GM18511 (cell line): ENCODE data around the gene WFS1.

Experiments used
- ATAC-seq: cut with Tn5 transposase; IDR thresholded peaks from one replicate; pipeline ENCODE4 v1.9.1; 2021; ENCODE audit warnings: mild to moderate bottlenecking, moderate library complexity; ENCODE audit not compliant: unreplicated experiment

Gene WFS1

DNA sequence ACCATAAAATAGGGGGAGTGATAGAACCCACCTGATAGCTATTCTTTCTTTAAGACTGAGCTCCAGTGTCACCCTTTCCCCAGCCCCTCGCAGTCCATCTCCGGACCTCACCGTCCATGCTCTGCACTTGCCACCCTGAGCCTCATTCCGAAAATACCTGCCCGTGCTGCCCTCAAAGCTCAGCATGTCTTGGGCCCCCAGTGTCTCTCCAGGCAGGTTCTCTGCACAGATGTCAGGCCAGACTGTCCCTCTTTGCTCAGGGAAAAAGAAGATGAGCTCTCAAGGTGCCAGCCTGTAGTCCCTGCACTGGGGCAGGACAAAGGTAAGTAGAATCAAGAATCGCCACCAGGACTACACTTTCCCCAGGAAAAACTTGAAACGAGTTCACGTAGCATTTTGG lies 9.8 kb upstream of the WFS1 start:
- no peak for ATAC-seq

DNA sequence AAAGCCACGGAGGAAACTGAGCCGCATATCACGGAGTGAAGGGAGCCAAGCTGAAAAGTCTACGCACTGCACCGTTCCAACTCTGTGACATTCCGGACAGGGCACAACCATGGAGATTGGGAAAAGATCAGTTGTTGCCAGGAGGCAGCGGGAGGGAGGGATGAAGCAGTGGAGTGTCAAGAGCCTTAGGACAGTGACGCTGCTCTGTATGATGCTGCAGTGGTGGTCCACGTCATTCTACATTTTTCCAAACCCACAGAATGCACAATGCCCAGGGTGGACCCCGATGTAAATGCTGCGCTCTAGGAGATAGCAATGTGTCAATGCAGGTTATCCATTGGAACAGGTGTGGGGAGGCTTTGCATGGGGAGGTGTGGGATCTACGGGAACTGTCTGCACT lies 7.5 kb upstream of the WFS1 start:
- no peak for ATAC-seq

DNA sequence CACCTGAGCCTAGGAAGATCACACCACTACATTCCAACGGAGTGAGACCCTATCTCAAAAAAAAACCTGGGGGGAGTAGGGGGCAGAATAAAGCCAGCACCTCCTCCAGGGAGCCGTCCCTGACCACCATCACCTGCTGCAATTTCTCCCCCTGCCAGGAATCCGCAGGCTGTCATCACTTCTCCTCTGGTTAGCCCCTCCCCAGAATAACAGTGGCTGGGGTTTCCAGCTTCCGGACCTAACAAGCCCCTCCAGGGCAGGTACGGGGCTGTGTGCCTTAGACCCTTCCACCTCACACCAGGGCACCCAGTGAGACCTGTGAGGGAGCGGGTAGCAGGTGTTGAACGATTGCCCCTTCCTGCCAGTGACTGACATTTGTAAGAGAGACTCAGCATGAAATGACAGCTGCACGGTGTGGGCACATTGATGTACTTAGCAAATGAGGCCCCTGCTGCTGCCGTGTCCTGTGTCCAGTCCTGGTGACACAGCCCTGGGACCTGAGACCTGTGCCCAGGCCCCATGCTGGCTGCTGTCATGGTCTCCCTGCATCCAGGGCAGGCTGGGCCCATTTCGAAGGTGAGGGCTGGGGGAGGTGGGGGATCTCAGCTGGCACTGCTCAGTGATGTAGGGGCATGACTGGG lies 6.7 kb upstream of the WFS1 start:
- ATAC-seq = no peak

DNA sequence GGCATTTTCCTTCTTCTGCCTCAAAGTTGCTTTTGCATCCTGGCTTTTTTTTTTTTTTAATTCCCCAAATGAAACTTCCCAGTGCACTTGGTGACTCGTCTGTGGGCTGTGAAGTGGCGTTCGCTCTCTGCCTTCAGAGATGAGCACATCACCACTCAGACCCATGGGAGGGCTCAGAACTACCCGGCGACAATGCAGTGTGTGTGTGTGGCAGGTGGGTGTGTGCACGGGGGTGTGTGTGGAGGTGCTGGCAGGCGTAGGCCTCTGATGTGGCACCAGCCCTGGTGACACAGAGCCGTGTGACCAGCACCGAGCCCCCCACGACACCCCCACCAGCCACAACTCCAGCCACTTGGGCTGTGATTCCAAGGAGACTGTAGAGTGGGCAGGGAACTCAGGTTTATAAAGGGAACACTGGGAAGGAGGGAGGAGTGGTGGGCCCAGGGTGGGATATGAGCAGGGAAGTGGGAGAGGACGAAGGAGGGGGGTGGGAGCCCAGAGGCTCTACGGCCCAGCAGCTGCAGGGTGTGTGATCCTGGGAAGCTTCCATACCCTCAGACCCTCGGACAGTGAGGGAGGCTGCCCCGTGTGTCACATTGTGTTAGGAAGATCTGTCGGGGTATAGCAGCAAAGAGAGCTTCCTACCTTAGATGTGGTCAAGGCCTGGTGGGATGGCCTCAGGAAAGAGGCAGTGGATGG lies 6.0 kb upstream of the WFS1 start:
- peak; percentile 7 for ATAC-seq

DNA sequence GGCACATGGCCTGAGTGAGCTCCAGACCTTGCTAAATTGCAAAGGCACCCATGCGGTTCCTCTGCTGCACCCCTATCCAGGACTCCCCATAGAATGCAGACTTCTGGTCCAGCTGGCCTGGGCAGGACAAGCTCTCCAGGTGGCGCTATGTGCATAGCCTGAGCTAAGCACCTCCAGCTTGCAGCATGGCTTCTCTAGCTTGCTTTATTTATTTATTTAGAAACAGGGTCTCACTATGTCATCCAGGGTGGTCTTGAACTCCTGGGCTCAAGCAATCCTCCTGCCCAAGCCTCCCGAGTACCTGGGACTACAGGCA lies 5.5 kb upstream of the WFS1 start:
- peak; percentile 53 for ATAC-seq

DNA sequence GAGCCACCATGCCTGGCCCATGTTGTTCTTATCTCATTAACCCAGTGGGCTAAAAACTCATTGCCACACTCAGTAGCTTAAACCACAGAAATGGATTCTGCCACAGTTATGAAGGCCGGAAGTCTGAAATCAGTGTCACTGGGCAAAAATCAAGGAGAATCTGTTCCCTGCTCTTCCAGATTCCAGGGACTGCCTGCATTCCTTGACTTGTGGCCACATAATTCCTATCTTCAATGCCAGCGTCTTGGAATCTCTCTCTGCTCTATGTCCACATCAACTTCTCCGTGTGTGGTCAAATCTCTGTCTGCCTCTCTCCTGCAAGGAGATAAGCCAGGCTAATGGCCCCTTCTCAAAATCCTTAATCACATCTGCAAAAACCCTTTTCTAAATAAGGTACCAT lies 4.1 kb upstream of the WFS1 start:
- ATAC-seq = no peak

DNA sequence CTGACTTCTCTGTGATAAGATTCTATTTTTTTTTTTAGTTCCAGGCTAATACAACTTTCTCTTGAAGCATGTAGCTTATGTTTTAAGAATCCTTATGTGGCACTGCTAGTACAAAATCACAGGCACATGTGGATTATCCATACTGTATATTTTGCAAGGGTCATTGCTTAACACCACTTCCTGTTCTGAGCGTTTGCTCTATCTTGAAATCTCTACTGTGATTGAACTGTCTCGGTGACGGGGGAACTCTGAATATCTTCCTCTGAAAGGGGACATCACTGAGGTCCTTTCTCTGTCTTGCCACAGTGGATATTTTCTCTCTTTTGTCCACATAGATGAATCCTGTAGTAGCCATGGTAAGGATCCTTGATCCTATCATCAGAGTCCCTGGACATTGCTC lies 2.1 kb upstream of the WFS1 start:
- ATAC-seq = no peak

DNA sequence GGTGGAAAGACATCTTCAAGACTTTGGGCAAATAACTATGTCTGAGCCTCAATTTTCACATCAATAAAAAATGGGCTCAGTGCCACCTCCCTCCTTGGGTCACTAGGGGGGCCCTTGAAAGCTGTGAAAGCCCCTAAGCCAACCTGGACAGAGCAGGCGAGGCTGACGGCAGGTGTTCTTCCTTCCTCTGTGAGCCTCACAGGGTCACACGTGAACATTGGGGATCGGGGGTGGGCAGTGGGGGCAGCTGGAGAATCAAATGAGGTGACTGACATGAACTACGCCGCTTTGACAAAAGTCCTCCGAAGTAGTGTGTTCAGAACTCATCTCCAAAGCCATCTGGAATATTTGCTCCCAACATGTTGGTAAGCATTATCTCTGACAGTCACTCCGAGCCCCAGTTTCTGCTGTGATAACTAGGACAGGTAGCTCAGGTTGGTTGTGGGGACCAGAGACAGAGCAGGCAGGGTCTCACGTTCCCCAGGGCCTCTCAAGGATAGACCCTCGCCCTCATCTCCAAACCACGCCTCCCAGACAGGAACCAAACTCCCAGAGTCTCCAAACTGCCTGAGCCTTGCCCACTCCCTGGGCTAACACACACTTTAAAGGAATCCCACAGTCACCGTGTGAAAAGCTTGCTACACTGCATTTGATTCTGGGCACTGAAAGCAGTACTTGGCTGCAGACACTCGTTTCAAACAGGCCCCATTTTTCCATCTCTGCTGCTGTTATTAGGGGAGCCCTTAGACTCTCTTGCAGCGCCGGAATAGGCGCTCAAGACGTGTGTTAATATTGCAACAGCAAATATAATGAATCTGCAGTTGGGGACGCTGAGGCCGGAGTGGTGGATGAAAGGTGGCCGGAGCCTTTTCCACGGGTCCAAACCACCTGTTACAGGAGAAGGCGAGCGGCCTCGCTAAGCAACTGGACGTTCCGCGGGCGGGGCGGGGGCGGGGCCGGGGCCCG lies 717 bp upstream of the WFS1 start:
- ATAC-seq = peak; percentile 16

DNA sequence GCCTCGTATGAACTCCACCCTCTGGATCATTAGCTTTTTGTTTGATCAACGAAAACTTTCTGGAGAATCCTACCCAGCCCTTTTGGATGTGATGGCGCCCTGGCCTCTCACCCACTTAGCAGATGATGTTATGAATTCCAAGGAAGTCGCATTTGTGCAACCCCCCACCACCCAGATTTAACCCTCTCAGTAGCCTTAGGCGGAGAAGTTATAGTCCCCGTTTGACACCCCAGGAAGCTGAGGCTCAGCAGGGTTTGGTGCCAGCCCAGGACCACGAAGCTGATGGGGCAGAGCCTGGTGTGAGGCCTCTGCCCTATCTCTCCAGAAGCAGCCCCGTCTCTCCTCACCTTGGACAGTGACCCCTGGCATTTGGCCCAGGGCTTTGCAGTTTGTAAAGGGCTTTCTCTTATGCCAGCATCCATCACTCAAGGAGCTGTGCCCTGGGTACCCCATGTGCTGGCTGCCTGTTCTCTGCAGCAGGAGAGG lies 1.0 kb downstream of the WFS1 start:
- ATAC-seq = no peak

DNA sequence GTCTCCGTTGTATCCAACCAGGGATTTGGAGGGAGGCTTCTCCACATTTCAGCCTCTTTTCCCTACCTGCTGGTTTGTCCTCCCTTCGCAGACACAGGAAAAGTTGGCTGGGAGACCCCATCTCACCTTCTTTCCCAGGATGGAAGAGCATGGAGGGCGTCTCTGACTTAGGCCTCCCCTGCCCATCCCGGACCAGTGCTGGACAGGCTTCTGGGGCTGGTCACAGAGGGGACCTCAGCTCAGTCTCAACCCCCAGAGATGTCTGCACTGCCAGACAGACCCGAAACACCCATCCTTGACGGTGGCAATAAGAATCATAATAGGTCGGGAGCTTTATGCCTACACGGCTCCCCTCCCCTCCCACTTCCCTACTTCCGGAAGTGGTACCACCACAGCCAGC lies 1.6 kb downstream of the WFS1 start:
- ATAC-seq = no peak

DNA sequence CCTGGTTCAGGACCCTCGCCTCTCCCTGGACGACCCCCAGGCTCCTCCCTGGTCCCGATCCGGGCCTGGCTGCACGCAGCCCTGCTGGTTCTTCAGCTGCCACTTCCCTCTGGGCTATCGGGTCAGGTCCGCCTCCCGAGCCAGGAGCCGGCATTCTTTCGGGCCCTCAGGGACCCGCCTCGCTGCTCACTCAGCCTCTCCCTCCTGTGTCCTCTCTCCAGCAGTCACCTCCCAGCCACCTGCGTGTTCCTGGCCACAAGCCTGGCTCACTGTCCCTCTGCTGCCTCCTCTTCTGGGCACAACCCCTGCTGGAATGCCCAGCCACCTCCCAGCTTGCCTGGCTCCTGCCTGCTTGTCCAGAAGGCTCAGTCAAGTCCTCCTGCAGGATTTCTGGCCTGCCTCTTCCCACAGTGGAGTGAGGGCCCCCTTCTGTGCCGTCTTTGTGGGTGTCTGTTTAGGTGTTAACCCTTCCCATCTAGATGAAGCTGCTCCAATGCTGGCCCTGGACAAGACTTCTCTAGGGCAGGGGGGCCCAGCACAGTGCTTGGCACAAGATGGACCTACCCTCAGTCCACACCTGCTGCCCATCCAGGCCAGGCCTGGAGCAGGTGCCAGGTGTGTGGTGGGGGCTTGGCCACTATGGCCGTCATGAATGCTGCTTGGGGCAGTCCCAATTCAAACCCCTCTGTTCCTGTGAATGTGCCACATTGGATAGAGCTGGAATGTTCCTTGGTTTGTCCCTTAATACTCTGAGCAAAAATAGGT lies 2.2 kb downstream of the WFS1 start:
- ATAC-seq = no peak

DNA sequence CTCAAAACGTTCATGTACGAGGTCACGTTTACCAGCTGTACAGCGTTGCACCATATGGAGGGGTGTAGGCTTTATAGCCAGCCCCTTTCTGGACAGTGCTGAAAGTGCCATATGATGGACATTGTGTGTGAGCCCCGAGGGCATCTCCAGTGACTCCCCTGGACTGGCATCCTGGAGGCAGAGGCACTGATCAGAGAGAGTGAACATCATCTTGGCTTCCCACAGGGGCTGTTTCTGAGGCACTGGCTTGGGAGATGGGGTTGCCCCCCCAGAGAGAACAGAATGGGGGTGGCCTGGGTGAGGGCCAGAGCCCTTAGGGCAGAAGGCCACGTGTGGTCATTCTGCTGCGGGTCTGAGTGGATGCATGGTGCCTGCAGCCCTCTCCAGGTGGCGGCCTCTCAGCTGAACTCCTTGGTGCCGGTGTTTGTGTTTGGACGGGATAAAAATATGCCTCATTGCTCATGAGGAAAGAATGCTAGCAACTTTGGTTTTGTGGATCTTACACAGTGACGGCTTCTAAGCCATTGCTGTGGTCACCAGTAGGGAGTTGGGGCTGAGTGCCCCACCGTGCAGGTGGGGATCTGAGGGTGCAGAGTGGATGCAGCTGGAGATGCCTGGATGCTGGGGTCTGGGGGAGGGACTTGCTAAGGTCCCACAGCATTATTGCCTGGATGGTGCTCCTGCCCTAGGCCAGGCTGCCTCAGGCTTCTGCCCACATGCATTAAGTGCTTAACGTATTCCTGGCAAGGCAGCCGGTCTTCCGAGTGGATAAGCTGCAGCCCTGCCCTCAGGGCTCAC lies 3.4 kb downstream of the WFS1 start:
- no peak for ATAC-seq

DNA sequence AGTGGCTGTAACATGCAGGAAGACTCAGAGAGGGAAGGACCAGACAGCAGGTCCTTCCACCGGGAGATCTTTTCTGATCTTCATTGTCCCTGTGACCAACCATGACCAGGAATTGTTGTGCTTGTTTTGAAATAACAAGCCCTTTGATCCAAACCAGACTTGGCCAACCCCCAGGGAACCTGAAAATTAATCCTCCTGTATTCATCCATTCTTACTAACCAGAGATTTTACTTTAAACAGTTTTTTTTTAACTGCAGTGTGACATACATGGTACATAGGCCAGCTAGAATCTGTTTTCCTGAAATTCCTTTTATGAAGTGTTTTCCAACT lies 4.0 kb downstream of the WFS1 start:
- no peak for ATAC-seq

DNA sequence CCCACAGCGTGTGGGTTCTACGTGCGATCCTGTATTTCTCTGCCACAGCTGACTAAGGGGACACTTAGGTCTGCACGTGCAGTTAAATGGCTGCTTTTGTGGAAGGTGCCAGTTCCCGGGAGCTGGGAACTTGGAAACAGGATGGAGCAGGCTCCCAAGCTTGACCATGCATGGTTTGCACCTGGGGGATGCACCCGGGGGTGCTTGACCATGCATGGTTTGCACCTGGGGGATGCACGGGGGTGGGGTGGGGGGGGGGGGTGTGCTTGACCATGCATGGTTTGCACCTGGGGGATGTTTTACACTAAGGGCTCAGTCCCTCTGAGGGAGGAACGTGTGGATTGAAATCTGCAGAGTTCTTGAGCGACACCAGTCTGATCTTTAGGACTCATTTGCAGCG lies 5.7 kb downstream of the WFS1 start:
- no peak for ATAC-seq

DNA sequence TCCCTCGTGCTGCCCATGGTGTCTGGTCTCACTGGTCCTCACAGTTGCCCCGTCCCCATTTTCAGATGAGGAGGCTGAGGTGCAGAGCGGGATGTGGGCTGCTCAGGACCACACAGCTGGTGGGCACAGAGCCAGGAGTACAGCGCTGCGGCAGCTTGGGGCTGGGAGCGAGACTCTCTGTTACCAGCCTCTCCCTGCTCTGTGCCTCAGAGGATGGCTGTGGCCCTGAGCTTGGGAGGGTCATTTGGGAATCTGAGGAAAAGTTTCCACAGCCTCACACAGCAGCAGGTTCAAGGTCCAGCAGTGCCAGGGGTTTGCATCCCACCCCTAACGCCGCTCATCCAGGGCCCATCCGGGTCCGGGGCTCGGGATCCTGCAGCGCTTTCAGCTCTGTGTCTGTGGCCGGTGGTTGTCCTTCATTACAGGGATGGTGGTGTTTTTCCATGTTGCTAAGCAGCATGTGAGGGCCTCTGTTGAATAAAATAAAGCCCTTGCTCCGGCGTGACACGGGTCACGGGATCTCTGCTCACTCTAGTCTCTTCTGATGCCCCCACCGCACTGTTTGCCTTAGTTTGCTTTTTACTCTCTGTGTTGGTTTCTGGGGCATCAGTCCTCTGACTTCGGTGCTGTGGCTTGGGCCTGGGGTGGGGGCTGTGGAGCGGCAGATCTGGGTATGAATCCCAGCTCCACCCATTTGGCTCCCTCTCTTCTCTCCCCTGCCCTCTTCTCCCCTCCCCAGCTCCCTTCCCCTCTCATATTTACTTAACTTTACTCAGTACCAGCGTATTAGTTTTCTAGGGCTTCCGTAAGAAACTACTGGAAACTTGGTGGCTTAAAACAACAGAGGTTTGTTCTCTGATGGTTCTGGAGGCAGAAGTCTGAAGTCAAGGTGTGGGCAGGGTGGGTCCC lies 6.5 kb downstream of the WFS1 start:
- no peak for ATAC-seq

DNA sequence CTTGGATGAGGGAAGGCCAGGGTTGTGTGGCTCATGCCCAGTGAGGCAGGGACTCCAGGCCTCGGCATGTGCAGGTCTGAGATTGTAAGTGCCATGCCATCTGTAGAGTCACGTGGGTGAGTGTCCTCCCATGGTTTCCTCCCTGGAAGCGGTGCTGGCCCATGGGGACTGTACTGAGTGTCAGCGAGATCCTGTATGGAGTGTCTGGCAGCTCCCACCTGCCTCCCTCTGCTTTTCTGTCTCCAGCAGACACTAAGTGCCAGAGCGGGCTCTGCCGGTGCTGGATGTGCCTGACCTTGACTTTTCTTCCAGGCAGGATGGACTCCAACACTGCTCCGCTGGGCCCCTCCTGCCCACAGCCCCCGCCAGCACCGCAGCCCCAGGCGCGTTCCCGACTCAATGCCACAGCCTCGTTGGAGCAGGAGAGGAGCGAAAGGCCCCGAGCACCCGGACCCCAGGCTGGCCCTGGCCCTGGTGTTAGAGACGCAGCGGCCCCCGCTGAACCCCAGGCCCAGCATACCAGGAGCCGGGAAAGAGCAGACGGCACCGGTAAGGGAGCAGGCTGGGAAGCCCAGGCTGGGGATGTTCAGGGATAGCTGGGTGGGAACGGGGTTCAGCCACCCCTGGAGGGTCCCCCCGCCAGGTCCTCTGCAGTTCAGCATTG lies 7.6 kb downstream of the WFS1 start:
- no peak for ATAC-seq

DNA sequence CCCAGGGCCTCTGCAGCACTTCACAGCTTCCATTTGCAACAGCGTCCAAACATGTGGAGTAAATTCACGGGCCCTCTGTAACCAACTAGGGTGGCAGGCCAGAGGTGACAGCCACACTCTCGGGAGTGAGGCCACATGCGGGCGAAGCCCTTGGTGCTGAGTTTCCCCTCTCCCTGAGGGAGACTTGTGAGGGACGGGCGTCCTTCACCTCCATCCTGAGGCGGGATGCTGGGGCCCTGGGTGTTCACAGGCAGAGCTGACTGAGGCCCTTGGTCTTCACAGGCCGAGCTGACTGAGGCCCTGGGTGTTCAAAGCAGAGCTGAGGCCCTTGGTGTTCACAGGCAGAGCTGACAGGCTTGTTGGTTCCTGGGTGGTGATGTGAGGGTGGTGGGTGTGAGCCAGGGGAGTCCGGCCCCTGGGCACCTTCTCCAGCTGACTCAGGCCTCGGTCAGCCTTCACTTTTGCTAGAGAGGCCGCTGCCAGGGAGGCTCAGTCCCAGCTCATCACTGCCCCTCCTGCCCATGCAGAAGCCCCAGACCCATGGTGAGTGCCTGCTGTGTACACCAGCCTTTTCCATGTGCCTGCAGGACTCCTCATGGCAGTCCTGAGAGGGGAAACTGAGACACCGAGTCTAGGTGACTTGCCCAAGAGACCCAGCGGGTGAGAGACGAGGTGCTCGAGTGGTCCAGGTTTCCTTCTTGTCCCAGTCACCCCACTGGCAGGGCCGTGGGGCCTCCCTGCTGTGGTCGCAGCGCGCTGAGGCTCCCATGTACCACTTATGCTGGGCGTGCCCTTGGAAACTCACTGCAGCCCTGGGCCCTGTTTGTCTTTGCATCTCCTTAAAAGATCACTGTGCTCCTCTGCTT lies 8.5 kb downstream of the WFS1 start:
- no peak for ATAC-seq

DNA sequence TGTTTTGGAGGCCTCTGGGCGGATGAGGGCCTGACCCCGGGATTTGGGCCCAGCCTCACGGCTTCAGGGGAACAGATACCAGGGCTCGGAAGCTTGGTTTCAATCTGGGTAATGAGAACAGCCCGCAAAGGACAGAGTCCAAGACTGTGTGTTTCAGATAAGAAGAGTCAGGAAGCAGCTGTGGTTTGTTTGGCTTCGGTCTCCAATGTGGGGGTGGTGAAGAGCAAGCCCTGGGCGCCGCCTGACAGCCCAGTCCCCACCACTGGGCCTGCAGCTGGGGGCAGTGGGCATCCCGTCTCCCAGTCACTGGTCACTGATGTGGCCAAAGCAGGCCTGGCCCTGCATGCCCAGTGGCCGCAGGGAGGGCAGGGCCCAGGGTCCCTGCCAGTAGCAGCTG lies 9.1 kb downstream of the WFS1 start:
- peak; percentile 96 for ATAC-seq
